RCC 7860 (cell line): ENCODE results near the gene MICU2.

Experiments used
- DNase-seq: peaks from one replicate; pipeline ENCODE4 v3.0.0-alpha.2; 2015; ENCODE audit warnings: low spot score
- FAIRE-seq: peaks from 2 replicates; lab custom pipeline; 2012; peaks lifted over from hg19 to GRCh38; lab: Jason Lieb, UNC

Gene MICU2

DNA sequence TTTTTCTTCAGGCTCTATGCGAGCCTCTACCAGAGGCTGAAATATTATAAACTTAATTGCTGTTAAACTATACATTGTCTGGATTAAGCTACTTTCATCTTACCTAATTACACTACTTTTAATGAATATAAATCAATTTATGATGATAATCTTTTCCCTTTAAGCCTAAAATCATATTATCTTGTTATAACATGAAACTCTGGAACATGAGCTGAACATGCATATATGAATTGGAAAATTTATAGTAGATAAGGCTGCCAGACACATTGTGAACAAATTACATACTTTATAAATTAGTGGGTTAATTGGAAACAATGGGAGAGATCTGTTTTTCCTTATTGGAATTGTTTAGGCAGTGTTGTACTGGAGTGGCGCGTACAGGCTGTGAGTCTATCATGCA is 99.6 kb downstream of the MICU2 start:
- DNase-seq (no peak), FAIRE-seq (no peak)

GRCh38 chr13:21501686-21502085 is 102.3 kb downstream of the MICU2 start:
- DNase-seq: no peak
- FAIRE-seq: no peak

GRCh38 chr13:21486322-21486721 is 117.6 kb downstream of the MICU2 start:
- DNase-seq (no peak), FAIRE-seq (no peak)

DNA sequence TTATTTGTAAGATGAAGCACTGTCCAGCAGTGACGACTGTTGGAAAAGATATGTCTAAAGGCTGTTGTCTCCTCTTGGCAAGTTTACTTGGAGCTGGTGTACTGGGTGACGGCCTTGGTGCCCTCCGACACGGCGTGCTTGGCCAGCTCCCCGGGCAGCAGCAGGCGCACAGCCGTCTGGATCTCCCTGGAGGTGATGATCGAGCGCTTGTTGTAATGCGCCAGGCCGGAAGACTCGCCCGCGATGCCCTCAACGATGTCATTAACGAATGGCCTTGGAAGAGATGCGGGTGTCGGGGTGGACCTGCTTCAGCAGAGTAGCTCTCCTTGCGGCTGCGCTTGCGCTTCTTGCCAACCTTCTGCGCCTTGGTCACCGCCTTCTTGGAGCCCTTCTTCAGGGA is 120.2 kb downstream of the MICU2 start:
- DNase-seq (no peak), FAIRE-seq (no peak)

DNA sequence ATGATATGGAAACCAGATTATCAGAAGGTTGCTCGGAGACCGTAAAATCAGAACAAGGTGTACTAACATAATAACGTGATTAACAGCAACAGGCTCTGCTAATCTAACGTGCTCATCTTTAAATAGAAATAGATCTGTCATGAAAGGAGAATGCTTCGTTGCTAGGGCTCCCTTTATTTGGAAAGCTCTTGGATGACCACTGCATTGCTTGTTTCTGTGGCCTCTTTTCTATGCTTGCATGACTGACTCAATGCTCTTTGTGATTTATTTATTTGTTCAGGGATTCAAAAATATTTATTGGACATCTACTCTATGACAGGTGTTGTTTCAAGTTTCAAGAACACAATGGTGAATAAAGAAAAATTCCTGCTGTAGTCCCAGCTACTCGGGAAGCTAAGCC is 122.6 kb downstream of the MICU2 start:
- DNase-seq: no peak
- no peak for FAIRE-seq

DNA sequence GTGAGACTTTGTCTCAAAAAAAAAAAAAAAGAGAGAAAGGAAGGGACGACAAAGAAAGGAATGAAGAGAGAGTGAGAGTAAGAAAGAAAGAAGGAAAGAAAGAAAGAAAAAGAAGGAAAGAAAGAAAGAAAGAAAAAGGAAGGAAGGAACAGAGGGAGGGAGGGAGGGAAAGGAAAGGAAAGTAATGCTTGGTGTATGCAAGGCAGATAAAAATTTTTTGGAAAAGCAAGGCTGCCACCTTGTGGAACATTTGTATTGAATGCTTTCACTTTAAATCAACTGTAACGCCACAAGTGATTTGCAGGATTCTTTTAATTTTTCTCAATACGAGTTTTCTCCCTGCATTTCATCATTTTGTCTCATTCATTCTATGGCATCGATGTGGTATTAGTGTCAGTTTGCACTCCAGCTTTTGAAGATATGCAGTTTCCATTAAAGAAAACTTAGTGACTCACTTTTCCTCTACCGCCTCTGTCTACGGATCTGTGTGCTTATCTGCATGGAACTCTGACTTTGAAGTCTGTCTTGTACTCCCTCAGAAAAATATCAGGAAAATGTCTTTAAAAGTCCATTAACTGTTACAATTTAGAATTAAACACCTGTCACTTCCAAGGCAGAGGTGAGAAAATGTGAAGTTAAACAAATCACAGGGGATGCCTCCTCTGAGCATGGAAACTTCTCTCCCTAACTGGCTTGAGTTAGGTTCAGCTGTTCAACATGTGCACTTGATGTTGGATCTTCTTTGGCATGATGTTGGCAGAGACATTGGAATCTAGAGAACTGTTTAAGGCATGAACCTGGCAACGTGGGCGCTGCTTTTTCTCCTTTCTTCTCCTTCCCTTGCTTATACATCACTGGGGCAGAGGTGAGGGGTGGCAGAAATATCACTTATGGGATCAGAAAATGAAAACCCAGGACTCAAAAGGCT is 124.8 kb downstream of the MICU2 start:
- peak; percentile 29 for DNase-seq
- FAIRE-seq: no peak

DNA sequence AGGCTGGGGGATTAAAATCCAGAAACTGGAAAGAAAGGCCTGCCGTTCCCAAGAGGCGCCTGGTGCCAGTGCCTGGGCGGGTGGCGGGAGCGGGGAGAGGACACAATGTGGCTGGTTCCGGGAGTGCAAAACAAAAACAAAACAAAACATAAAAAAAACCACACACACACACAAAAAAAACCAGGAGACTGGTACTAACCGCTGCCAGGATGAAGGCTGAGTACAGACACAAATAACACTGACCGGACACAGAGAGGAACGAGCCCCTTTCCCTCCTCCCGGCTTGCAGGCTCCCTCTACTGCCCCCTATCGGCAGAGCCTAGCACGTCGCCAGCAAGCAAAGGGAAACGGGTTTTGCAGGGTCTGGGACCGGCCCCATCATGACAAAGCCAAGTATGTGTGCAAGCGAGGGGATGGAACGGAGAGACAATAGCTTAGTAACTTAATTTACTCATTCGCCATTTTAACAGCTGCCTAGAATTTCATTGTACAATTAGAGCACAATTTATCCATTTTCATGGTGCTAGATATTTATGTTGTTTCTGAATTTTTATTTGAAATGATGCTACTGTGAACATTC is 127.0 kb downstream of the MICU2 start:
- FAIRE-seq (no peak), DNase-seq (peak; percentile 43)

GRCh38 chr13:21475115-21475514 is 128.9 kb downstream of the MICU2 start:
- DNase-seq (no peak), FAIRE-seq (no peak)

- FAIRE-seq: no peak
- DNase-seq: no peak
These were observed 133.2 kb downstream of the MICU2 start for GRCh38 chr13:21470785-21471184.

- DNase-seq: no peak
- FAIRE-seq: no peak
These were observed 137.4 kb downstream of the MICU2 start for GRCh38 chr13:21466527-21466926.

GRCh38 chr13:21465710-21466160 is 138.2 kb downstream of the MICU2 start:
- FAIRE-seq: no peak

DNA sequence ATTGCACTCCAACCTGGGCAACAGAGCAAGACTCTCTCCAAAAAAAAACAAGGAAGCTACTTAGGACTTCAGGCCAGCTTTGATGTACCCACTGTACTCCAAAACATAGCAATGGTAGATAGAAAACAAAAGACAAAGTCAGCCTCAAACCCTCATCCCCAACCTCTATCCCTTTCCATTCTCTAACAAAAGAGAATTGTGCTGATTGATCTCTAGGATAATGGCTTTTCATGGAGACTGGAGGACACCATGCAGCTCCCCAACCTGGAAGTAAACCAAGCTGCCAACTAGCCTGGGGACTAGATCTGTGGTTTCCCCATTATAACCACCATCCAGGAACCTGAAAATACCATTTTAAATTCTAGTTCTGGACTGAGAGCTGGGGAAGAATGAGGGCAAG is 140.5 kb downstream of the MICU2 start:
- DNase-seq (no peak), FAIRE-seq (no peak)

More at GRCh38 chr13:21465710-21466160, 138.2 kb downstream of the MICU2 start:
- no peak for DNase-seq

DNA sequence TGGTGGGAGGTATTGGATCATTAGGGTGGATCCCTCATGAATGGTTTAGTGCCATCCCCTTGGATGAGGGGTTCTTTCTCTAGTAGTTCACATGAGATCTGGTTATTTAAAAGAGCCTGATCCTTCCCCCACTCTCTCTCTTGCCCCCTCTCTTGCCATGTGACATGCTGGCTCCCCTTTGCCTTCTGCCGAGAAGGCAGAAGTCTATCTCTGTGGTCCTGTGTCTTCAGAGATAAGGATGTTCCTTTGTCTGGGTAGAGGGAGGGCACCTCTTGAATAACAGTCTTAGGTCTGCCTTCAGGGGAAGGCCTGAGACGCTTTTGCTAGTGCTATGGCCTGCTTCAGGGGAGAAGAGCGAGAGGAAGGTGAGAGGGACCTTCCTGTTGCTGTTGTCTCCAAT is 142.8 kb downstream of the MICU2 start:
- no peak for DNase-seq
- FAIRE-seq: no peak

- DNase-seq: peak; percentile 51
These were observed 144.9 kb downstream of the MICU2 start, which contains the start of gene ZDHHC20 for GRCh38 chr13:21458813-21459701. ZDHHC20 (minus strand) TSS chr13:21459303; CDS start chr13:21459171, 132 bp downstream.

GRCh38 chr13:21458451-21458812 is 145.5 kb downstream of the MICU2 start:
- FAIRE-seq (no peak), DNase-seq (no peak)

More at GRCh38 chr13:21458813-21459701, 144.9 kb downstream of the MICU2 start, which contains the start of gene ZDHHC20:
- no peak for FAIRE-seq

- FAIRE-seq (no peak), DNase-seq (no peak)
These were observed 150.4 kb downstream of the MICU2 start for GRCh38 chr13:21453387-21454081.

DNA sequence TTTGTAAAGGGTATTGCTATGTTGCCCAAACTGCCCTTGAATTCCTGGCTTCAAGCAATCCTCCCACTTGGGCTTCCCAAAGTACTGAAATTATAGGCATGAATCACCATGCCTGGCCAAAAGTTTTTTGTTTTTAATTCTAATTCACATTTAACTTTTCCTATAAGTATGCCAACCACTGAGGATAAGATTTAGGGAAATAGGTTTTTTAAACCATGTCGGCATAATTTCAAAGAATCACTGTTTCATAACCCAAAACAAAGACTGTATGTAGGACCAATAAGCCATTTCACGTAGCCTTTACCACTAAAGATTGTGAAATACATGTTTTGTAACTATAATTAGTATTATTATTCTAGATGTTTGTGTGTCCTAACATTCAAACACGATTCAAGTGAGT is 153.0 kb downstream of the MICU2 start:
- FAIRE-seq: no peak

GRCh38 chr13:21446656-21447055 is 157.3 kb downstream of the MICU2 start:
- DNase-seq (no peak), FAIRE-seq (no peak)

More for the DNA sequence above, 153.0 kb downstream of the MICU2 start:
- DNase-seq: no peak

GRCh38 chr13:21445759-21446158 is 158.2 kb downstream of the MICU2 start:
- FAIRE-seq (no peak), DNase-seq (no peak)

- FAIRE-seq: no peak
- no peak for DNase-seq
These were observed 160.8 kb downstream of the MICU2 start for GRCh38 chr13:21443171-21443570.
